Stimulated activated CD4-positive, alpha-beta T cell treated with anti-CD3 and anti-CD28 coated beads, Interleukin-12 subunit alpha, Interleukin-12 subunit beta, amount 100 ng/mL, for 24 hours (primary cell): ENCODE measurements around the gene SYCP2.
"Not testable (repeated sequence)": the region's sequence is repeated elsewhere in the genome, so short reads cannot be mapped to it uniquely, and the experiment has no call there.

Experiments used
- DNase-seq, 2 experiments: peaks; one replicate each; pipeline ENCODE4 v3.0.0-alpha.2; 2020; ENCODE audit warnings: low read depth in 2 of 2

Gene SYCP2

GRCh38 chr20:59908855-59909254 is 24.6 kb downstream of the SYCP2 start:
- no peak for DNase-seq

DNA sequence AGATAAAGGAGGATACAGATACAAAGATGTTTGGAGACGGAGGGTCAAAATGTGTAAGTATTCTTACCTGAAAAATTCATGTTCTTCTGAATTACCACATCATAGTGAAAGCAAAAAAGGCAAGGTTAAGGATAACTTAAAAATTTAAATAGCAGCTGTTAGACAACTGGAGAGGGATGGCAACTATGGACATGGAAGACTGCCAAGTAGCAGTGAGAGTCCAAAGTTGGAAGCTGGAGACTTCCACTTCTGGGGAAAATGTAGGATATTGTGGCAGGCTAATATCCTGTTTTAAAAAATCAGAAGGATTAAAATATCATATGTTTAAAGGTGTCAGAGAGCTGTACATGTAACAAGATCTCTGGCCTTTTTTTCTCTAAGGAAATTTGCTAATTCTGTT is 29.8 kb downstream of the SYCP2 start:
- DNase-seq: no peak

GRCh38 chr20:59902470-59902869 is 31.0 kb downstream of the SYCP2 start:
- no peak for DNase-seq

GRCh38 chr20:59895908-59896307 is 37.5 kb downstream of the SYCP2 start:
- DNase-seq: no peak

GRCh38 chr20:59891581-59891980 is 41.9 kb downstream of the SYCP2 start:
- DNase-seq: no peak

GRCh38 chr20:59890035-59890434 is 43.4 kb downstream of the SYCP2 start:
- not testable (repeated sequence) for DNase-seq

DNA sequence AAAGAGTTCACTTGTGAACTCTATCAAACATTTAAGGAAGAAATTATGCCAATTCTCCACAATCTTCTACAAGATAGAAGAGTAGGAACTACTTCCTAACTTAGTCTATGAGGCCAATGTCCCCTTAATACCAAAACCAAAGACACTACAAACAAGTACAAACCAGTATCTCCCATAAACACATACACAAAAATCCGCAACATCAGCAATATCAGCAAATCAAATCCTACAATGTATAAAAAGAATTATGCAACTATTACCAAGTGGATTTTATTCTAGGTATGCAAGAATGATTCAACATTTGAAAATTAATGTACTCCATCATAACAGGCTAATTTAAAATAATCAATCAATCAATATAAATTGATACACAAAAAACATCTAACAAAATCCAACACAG is 45.4 kb downstream of the SYCP2 start:
- DNase-seq: no peak

DNA sequence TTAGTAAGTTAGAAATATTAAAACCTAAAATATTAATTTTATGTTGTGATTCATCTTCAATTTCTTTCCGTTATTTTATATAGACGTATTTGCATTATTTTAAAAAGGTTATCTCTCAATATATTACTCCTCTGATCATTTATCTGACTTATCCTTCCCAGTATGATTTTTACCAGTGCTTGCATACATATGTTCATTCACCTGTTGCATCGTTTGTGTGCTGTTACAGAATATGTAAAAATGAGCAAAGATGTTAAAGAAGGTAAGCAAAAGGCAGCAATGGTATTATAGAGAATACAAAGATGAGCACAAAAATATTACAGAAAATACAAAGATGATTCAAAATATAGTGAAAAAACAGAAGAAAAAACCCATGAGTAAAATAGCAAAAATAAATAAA is 48.9 kb downstream of the SYCP2 start:
- DNase-seq: no peak

GRCh38 chr20:59880198-59880597 is 53.2 kb downstream of the SYCP2 start:
- no peak for DNase-seq

DNA sequence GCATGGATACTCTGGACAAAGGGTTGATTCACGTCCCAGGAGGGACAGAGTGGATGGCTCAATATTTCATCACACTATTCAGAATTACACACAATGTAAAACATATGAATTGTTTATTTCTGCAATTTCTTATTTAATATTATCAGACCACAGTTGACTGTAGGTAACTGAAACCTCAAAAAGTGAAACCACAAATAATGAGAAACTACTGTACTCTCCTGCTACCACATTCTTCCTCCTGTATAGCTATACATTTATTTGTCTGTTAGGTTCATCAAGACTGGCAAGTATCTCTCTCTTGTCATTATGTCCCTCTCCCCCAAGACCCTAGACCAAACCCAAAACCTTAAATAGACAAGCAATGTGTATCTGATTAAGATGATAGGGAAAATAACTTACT is 60.0 kb downstream of the SYCP2 start:
- no peak for DNase-seq

DNA sequence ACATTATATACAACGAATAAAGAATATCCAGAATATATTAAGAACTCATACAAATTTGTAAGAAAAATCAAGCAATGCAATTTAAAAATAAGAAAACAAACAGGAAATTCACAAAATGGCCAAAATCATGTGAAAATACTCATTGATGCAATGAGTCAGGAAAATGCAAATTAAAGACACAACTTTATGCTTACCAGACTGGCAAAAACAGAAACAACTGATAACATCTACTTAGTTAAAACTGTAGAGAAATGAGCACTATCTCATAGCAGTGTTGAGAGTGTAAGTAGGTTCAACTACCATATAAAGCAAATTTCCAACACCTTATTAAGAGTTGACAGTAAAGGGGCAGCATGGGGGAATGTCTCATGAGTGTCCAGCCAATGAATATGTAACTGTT is 62.3 kb downstream of the SYCP2 start:
- no peak for DNase-seq

- DNase-seq: no peak
Observed at GRCh38 chr20:59866338-59866737, 67.1 kb downstream of the SYCP2 start.

DNA sequence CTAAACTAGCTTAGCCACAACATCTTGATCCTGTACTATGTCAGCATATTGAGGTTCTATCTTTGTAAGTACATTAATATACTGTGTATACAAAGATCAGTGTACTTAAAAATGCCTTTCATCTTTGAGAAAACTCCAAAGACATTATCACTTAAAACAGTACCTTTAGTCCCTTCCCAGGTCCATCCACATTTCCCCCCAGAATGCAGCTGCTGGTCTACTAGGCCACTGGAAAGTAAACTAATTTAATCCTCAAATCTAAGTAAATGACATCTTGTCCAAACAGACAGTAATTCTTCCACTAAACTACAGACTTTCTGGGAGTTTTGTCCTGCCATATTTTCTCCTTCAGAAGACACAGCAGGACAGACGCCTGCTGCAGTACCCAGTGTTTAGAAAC is 68.7 kb downstream of the SYCP2 start:
- DNase-seq: no peak

GRCh38 chr20:59863058-59863457 is 70.4 kb downstream of the SYCP2 start:
- no peak for DNase-seq

DNA sequence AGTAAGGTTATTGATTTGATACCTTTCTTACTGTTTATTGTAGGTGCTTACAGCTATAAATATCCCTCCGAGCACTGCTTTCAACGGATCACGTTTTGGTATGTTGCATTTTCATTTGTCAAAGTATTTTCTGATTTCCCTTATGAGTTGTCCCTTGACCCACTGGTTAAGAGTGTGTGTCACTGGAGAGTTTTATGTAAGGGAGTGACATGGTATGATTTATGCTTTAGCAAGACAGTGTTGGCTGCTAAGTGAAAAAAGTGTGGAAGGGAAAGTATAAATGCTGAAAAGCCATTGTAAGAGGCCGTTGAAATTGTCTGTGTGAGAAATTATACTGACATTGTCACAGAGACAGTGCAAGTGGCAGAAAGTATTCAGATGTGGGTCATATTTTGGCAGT is 72.0 kb downstream of the SYCP2 start:
- no peak for DNase-seq

- DNase-seq: no peak
Observed at GRCh38 chr20:59858425-59858824, 75.0 kb downstream of the SYCP2 start.

DNA sequence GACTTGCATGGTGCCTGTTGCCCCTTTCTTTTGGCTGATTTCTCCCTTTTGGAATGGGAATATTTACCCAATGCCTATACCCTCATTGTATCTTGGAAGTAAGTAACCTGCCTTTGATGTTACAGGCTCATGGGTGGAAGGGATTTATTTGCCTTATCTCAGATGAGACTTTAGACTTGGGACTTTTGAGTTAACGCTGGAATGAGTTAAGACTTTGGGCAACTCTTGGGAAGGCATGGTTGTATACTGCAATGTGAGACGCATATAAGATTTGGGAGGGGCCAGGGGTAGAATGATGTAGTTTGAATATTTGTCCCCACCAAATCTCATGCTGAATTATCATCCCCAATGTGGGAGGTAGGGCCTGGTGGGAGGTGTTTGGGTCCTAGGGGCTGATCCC is 75.5 kb downstream of the SYCP2 start:
- no peak for DNase-seq

- not testable (repeated sequence) for DNase-seq
Observed at GRCh38 chr20:59856941-59857340, 76.5 kb downstream of the SYCP2 start.

DNA sequence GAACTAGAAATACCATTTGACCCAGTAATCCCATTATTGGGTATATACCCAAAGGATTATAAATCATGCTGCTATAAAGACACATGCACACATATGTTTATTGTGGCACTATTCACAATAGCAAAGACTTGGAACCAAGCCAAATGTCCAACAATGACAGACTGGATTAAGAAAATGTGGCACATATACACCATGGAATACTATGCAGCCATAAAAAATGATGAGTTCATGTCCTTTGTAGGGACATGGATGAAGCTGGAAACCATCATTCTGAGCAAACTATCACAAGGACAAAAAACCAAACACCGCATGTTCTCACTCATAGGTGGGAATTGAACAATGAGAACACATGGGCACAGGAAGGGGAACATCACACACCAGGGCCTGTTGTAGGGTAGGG is 76.9 kb downstream of the SYCP2 start:
- not testable (repeated sequence) for DNase-seq

GRCh38 chr20:59850018-59850641 is 83.3 kb downstream of the SYCP2 start:
- DNase-seq: no peak

- no peak for DNase-seq
Observed at GRCh38 chr20:59848182-59848581, 85.3 kb downstream of the SYCP2 start.

GRCh38 chr20:59845472-59845871 is 88.0 kb downstream of the SYCP2 start:
- DNase-seq: no peak

GRCh38 chr20:59839400-59839799 is 94.0 kb downstream of the SYCP2 start:
- no peak for DNase-seq

DNA sequence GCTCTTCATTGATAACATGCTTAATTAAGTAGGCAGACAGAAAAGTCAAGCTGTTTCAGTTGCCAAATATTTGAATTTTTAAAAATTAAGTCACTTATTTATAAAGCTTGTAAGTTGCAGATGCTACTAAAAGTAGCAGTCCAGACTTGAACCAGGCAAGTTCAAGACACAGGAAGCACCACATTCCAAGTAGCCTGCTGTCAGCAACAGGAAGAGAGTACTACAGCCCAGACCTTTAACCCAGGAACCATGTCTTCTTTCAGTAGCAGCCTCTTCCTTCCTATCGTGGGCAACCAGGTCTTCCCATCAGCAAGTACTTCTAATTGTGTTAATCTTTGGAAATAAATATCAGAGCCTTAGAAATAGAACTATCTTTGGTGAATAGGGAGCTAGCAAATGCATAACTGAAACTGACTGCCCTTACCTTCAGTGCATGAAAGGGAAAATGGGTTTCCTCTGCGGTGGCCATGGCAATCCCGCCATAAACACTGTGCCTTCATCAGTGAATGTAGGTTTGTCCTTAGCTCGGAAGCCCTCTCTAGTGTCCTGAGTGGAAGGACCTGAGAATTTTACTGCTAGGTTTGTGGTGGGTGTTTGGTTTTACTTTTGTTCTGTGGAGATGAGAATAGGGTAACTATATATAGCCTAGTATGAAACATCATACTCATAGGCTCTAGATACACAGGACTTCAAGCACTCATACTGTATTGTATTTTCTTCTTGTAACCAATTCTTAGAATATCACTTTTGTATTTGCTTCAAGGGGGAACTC is 95.6 kb downstream of the SYCP2 start:
- no peak for DNase-seq
